Neuronal stem cell (in vitro differentiated cells): ENCODE data around the gene HMG20B.

Experiments used
- DNase-seq: peaks from one replicate; pipeline ENCODE4 v3.0.0-alpha.2; 2013; ENCODE audit warnings: low spot score
- H2AFZ ChIP-seq: one replicate; pipeline ENCODE4 v1.6.1; 2013; ENCODE audit warnings: mild to moderate bottlenecking, low read length, inconsistent platforms
- H2AK5ac ChIP-seq: 2 replicates; pipeline ENCODE4 v1.6.1; 2013; ENCODE audit warnings: low read depth, mild to moderate bottlenecking, inconsistent platforms, low read length, moderate library complexity, mixed read lengths
- H2BK120ac ChIP-seq: 2 replicates; pipeline ENCODE4 v1.6.1; 2013; ENCODE audit warnings: low read depth, mild to moderate bottlenecking, inconsistent platforms, low read length, moderate library complexity, mixed read lengths
- H2BK12ac ChIP-seq: one replicate; pipeline ENCODE4 v1.6.1; 2013; ENCODE audit warnings: low read length, inconsistent platforms
- H2BK15ac ChIP-seq: 2 replicates; pipeline ENCODE4 v1.6.1; 2013; ENCODE audit warnings: mild to moderate bottlenecking, low read length, inconsistent platforms, mixed read lengths
- H2BK5ac ChIP-seq: one replicate; pipeline ENCODE4 v1.6.1; 2013; ENCODE audit warnings: inconsistent platforms, mild to moderate bottlenecking, low read length, moderate library complexity
- H3K14ac ChIP-seq: one replicate; pipeline ENCODE4 v1.6.1; 2013; ENCODE audit warnings: low read length, inconsistent platforms
- H3K18ac ChIP-seq: 2 replicates; pipeline ENCODE4 v1.6.1; 2013; ENCODE audit warnings: low read length, inconsistent platforms
- H3K23ac ChIP-seq: 2 replicates; pipeline ENCODE4 v1.6.1; 2013; ENCODE audit warnings: low read depth, mild to moderate bottlenecking, mixed read lengths, low read length, inconsistent platforms; ENCODE audit not compliant: poor library complexity
- H3K27ac ChIP-seq: replicated peaks from 3 replicates; pipeline ENCODE4 v1.5.1; 2013; ENCODE audit warnings: low read length, inconsistent platforms
- H3K27me3 ChIP-seq, 3 experiments: 2 replicates each; pipeline ENCODE4 v1.6.1; 2013; ENCODE audit warnings: low read length in 3 of 3, mild to moderate bottlenecking in 2 of 3, inconsistent platforms in 1 of 3, low read depth in 1 of 3, mixed read lengths in 1 of 3, moderate library complexity in 1 of 3; ENCODE audit not compliant: control insufficient read depth in 3 of 3, insufficient read depth in 3 of 3
- H3K36me3 ChIP-seq, 2 donors: replicated peaks in 1 of 2; 2 replicates each; pipeline ENCODE4 v1.6.1; 2013; ENCODE audit warnings: low read length in 2 of 2; ENCODE audit not compliant: control insufficient read depth in 2 of 2, insufficient read depth in 2 of 2
- H3K4ac ChIP-seq: 2 replicates; pipeline ENCODE4 v1.6.1; 2013; ENCODE audit warnings: inconsistent platforms, mild to moderate bottlenecking, low read length, moderate library complexity
- H3K4me1 ChIP-seq, 2 donors: 1 replicate in 1 of 2; 2 replicates in 1 of 2; pipeline ENCODE4 v1.6.1; 2013; ENCODE audit warnings: low read length in 2 of 2, low read depth in 1 of 2; ENCODE audit not compliant: control insufficient read depth in 2 of 2, insufficient read depth in 1 of 2
- H3K4me2 ChIP-seq: one replicate; pipeline ENCODE4 v1.6.1; 2013; ENCODE audit warnings: mild to moderate bottlenecking, low read length, inconsistent platforms; ENCODE audit not compliant: insufficient read depth, poor library complexity, severe bottlenecking
- H3K4me3 ChIP-seq, 2 donors: 2 replicates each; pipeline ENCODE4 v1.5.1; 2013; ENCODE audit warnings: low read length in 2 of 2, mild to moderate bottlenecking in 2 of 2, inconsistent platforms in 1 of 2, moderate library complexity in 1 of 2
- H3K79me1 ChIP-seq: one replicate; pipeline ENCODE4 v1.6.1; 2013; ENCODE audit warnings: low read depth, mild to moderate bottlenecking, inconsistent platforms, low read length, moderate library complexity
- H3K9ac ChIP-seq: one replicate; pipeline ENCODE4 v1.6.1; 2013; ENCODE audit warnings: mild to moderate bottlenecking, low read depth, low read length, inconsistent platforms; ENCODE audit not compliant: poor library complexity
- H3K9me3 ChIP-seq, 2 donors: replicated peaks in 1 of 2; 2 replicates each; pipeline versions ENCODE3 to v1.6.1; 2013; ENCODE audit warnings: low read length in 2 of 2, mild to moderate bottlenecking in 2 of 2, inconsistent platforms in 1 of 2, low read depth in 1 of 2, mixed read lengths in 1 of 2, moderate library complexity in 1 of 2; ENCODE audit not compliant: control insufficient read depth in 2 of 2, insufficient read depth in 1 of 2
- H4K8ac ChIP-seq: one replicate; pipeline ENCODE4 v1.6.1; 2013; ENCODE audit warnings: low read depth, mild to moderate bottlenecking, inconsistent platforms, low read length, moderate library complexity
- H4K91ac ChIP-seq: one replicate; pipeline ENCODE4 v1.6.1; 2013; ENCODE audit warnings: low read length, low read depth, mild to moderate bottlenecking, inconsistent platforms; ENCODE audit not compliant: poor library complexity
- WGBS, 2 donors: extraction: QIAGEN DNeasy Blood & Tissue Kit; methylation state at CpG; one replicate each; pipeline ENCODE4 v1.1.7; 2013; ENCODE audit warnings: missing lambda C conversion rate in 2 of 2, mixed read lengths in 1 of 2; ENCODE audit not compliant: insufficient read length in 2 of 2, insufficient replicate concordance in 1 of 2; ENCODE audit errors: extremely low coverage in 2 of 2; 5-methylcytosine and 5-hydroxymethylcytosine counted together

The HMG20B gene

DNA sequence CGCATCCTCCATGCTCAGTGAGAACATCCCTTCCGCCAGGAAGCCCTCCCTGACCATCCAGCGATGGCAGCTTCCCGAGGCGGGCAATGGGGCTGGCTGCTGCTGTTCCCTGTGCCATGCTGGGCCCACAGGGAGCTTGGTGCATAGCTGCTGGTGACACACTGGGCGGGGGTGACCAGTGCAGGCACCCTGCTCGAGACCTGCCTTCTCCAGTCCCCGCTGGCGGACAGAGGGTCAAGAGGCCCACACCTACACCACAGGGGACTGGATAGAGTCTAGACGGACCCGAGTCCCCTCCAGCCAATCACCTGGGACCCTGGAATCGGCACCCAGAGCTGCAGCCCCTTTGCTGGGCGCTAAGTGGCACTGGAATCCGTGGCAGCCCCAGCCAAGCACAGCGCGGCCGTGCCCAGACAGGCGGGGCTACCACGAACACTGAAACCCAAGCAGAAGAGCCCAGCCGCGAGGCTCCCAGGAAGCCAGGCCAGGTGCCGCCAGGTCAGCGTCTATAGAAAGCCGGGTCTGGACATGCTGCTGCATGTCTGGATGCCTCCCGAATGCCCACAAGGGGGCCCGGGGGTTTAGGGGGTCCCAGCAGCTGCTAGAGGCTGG lies 42.9 kb downstream of the HMG20B start:
- Histone ChIP-seq H3K4me1 (no peaks in the 10 kb centered on the region), H3K79me1 (peaks cover 7% of the 10 kb centered on the region), H3K27me3 (no peaks in the 10 kb centered on the region), H2AK5ac (no peak overlapping the region), H4K8ac (no peak overlapping the region), H3K4ac (no peak overlapping the region), H2AFZ (no peak overlapping the region), H3K18ac (no peak overlapping the region), H3K14ac (peak overlapping the region; percentile 56), H2BK5ac (peak overlapping the region; percentile 66), H4K91ac (no peak overlapping the region), H3K9me3 (no peaks in the 10 kb centered on the region), H3K4me2 (no peak overlapping the region), H3K23ac (peak overlapping the region; percentile 52), H2BK12ac (no peak overlapping the region), H3K4me3 (no peak overlapping the region), H2BK15ac (no peak overlapping the region), H3K36me3 (peaks cover 10 to 52% of the 10 kb centered on the region in 2 donors), H3K9ac (no peak overlapping the region), H3K27ac (no peak overlapping the region), H2BK120ac (no peak overlapping the region)
- DNase-seq = no peak
- WGBS, 2 donors = no CpG with 5 or more reads among the region's 26 CpGs

DNA sequence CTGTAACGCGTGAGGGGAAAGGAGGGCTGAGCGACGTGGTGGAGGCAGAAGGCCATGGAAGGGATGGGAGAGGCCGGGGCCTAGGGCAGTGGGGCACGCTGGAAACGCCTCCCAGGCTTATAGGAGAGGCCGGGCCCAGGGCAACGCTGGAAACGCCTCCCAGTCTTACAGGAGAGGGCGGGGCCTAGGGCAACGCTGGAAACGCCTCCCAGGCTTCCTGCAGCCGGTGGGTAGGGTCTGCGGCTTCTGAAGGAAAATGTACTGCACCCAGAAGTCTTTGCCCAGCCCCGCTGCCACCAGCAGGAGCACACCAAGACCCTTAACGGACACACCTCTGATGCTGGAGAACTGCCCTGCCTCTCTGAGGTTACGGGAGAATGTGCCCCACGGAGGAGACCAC lies 44.7 kb downstream of the HMG20B start:
- Histone ChIP-seq H4K8ac (no peak overlapping the region), H2AFZ (no peak overlapping the region)
- no peak for DNase-seq

DNA sequence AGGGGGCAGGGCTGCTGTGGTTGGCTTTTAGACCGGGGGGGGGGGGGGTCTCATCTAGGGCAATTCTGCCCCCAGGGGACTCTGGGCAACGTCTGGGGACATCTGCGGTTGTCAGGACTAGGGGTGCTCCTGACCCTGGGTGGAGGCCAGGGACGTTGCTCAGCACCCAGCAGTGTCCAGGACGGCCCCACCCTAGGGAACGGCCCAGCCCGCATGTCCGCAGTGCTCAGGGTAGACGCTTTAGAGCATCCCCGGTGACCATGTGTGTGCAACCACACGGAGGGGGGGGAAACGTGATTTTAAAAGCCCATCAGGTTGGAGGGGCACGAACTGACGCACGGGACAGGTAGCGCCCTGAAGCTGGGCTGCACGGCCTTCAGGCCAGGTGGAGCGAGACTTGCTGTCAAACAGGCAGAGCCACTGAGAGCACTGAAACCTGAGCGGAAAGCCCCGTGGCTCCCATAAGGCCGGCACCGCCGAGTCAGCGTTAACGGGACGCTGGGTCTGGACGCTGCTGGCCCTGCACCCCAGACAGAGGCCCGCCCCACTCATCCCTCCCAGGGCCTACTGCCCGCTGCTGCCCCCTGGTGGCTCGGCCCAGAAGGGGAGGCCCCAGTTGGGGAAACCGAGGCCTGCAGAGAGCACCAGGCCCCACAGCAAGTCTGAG lies 45.5 kb downstream of the HMG20B start:
- Histone ChIP-seq H3K36me3 (peaks cover 6 to 47% of the 10 kb centered on the region in 2 donors), H2BK120ac (no peak overlapping the region)

More for the DNA sequence above, 44.7 kb downstream of the HMG20B start:
- Histone ChIP-seq H3K27me3 (no peaks in the 10 kb centered on the region), H3K9ac (no peak overlapping the region), H2BK120ac (no peak overlapping the region), H3K36me3 (peaks cover 6 to 45% of the 10 kb centered on the region in 2 donors), H3K4me1 (no peaks in the 10 kb centered on the region), H3K18ac (no peak overlapping the region), H3K4me3 (no peak overlapping the region), H3K27ac (no peak overlapping the region), H2BK15ac (no peak overlapping the region), H2BK5ac (no peak overlapping the region), H3K4ac (no peak overlapping the region), H3K9me3 (no peaks in the 10 kb centered on the region), H2AK5ac (peak overlapping the region; percentile 70), H3K14ac (no peak overlapping the region), H3K79me1 (peaks cover 10% of the 10 kb centered on the region), H2BK12ac (no peak overlapping the region), H4K91ac (no peak overlapping the region), H3K23ac (peak overlapping the region; percentile 73), H3K4me2 (no peak overlapping the region)
- no CpG with 5 or more reads among the region's 19 CpGs for WGBS, 2 donors

DNA sequence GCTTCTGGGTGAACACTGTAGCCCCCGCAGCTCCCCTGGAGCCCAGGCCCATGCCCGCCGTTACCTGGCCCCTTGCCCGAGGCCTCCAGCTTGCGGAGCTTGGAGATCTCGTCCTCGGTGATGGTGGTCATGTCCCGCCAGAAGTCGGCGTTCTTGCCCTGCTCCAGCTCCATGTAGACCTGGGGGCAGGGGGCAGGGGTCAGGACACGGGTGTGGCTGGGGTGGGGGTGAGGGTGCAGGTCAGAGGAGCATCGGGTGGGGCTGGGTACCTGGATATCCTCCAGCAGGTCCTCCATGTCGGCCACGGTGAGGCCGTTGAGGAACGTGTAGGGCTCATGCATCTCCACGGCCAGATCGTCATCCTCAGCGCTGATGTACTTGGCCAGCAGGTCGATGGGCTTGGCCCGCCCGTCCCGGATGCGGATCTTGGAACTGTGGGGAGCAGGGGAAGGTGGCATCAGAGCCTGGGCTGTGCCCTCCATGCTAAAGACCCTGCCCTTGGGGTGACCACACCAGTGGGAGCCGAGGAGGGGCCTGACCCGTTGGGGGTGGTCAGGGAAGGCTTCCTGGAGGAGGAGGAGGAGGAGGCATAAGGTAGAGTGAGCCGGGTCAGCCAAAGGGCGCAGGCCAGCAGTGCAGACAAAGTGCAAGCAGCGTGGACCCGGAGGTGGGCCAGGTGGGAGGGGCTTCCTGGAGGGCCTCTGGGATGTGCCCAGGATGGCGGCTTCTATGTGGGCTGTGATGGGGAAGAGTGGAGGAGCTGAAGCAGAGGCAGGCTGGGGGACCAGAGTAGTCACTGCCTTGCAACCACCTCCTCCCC lies 46.3 kb downstream of the HMG20B start:
- no peak overlapping the region for H3K4ac ChIP-seq
- peak overlapping the region; percentile 82 for H4K8ac ChIP-seq
- H3K4me2 ChIP-seq = no peak overlapping the region
- H3K79me1 ChIP-seq = peaks cover 10% of the 10 kb centered on the region
- H3K14ac ChIP-seq = no peak overlapping the region
- H2AFZ ChIP-seq = no peak overlapping the region
- peak overlapping the region; percentile 73 for H2BK12ac ChIP-seq
- no peak overlapping the region for H3K18ac ChIP-seq
- peak overlapping the region; percentile 26 for H2BK15ac ChIP-seq
- H2AK5ac ChIP-seq = peak overlapping the region; percentile 32
- peak overlapping the region; percentile 21 for H3K9ac ChIP-seq
- H3K23ac ChIP-seq = peak overlapping the region; percentile 80
- H3K36me3 ChIP-seq = peaks cover 6 to 51% of the 10 kb centered on the region in 2 donors
- no peak for DNase-seq
- no peaks in the 10 kb centered on the region for H3K27me3 ChIP-seq
- H4K91ac ChIP-seq = no peak overlapping the region
- H3K9me3 ChIP-seq = no peaks in the 10 kb centered on the region
- H2BK5ac ChIP-seq = no peak overlapping the region
- no peak overlapping the region for H2BK120ac ChIP-seq
- no peaks in the 10 kb centered on the region for H3K4me1 ChIP-seq
- H3K4me3 ChIP-seq = peak overlapping the region in 1 of 2 donors; percentile 61
- WGBS, 2 donors = no CpG with 5 or more reads among the region's 31 CpGs
- no peak overlapping the region for H3K27ac ChIP-seq

More for the DNA sequence above, 45.5 kb downstream of the HMG20B start:
- no peaks in the 10 kb centered on the region for H3K27me3 ChIP-seq
- no peak overlapping the region for H3K9ac ChIP-seq
- H2AK5ac ChIP-seq = peak overlapping the region; percentile 28
- no peak overlapping the region for H3K4me3 ChIP-seq
- no peak overlapping the region for H2BK5ac ChIP-seq
- H2AFZ ChIP-seq = no peak overlapping the region
- no peak overlapping the region for H3K27ac ChIP-seq
- no peaks in the 10 kb centered on the region for H3K9me3 ChIP-seq
- peak overlapping the region; percentile 56 for H3K14ac ChIP-seq
- H3K79me1 ChIP-seq = peaks cover 10% of the 10 kb centered on the region
- peak overlapping the region; percentile 80 for H3K23ac ChIP-seq
- no peak overlapping the region for H3K4me2 ChIP-seq
- no peaks in the 10 kb centered on the region for H3K4me1 ChIP-seq
- no peak overlapping the region for H4K8ac ChIP-seq
- no peak overlapping the region for H2BK12ac ChIP-seq
- peak overlapping the region; percentile 19 for H3K18ac ChIP-seq
- WGBS, 2 donors = no CpG with 5 or more reads among the region's 31 CpGs
- no peak overlapping the region for H3K4ac ChIP-seq
- DNase-seq = no peak
- peak overlapping the region; percentile 26 for H2BK15ac ChIP-seq
- no peak overlapping the region for H4K91ac ChIP-seq
